Pancreas (tissue), 10 donors: ENCODE measurements around the gene FHIT. TPM values are rescaled to one million over a fixed set of nuclear protein-coding genes. Genes with fewer than 3 reads are reported as not detected.

ENCODE experiments used
- ATAC-seq, 4 donors: fragments of 200-7000 bp; cut with Tn5 transposase; one replicate each; pipeline versions ENCODE4 v1.8.0 to v1.9.1; 2020; ENCODE audit warnings: mild to moderate bottlenecking in 4 of 4, moderate library complexity in 4 of 4
- DNase-seq, 6 donors: peaks; one replicate each; pipeline ENCODE4 v3.0.0-alpha.2; 2020
- FAIRE-seq: peaks from 2 replicates; lab custom pipeline; 2012; peaks lifted over from hg19 to GRCh38; lab: Jason Lieb, UNC
- H3K27ac ChIP-seq, 4 donors: fragments of 200-600 bp; sonication (generic); 1 replicate in 3 of 4; 2 replicates in 1 of 4; pipeline versions ENCODE4 v1.5.0 to v1.8.0; 2020
- H3K27me3 ChIP-seq, 4 donors: fragments of 200-600 bp; one replicate each; pipeline ENCODE4 v1.8.0; 2021
- H3K36me3 ChIP-seq, 3 donors: fragments of 200-600 bp; sonication (generic) in 1 of 3; one replicate each; pipeline versions ENCODE4 v1.5.0 to v1.8.0; 2020 to 2021
- H3K4me1 ChIP-seq, 3 donors: fragments of 200-600 bp; one replicate each; pipeline ENCODE4 v1.8.0; 2021
- H3K4me3 ChIP-seq, 4 donors: fragments of 200-600 bp; sonication (generic) in 2 of 4; one replicate each; pipeline versions ENCODE4 v1.5.0 to v1.8.0; 2020 to 2021
- H3K9me3 ChIP-seq, 4 donors: fragments of 200-600 bp; one replicate each; pipeline ENCODE4 v1.8.0; 2021
- CTCF ChIP-seq, 4 donors: fragments of 200-600 bp; sonication (generic) in 3 of 4; IDR thresholded peaks; one replicate each; pipeline versions ENCODE4 v1.5.0 to v1.8.0; 2021; ENCODE audit warnings: antibody characterized with exemption in 4 of 4
- WGBS, 2 donors: extraction: QIAGEN DNeasy Blood & Tissue Kit; methylation state at CpG; one replicate each; pipeline ENCODE4 v1.1.7; 2013; 5-methylcytosine and 5-hydroxymethylcytosine counted together
- intact Hi-C, 3 donors: fragments of 100-400 bp; cut with DNase I; formaldehyde crosslinking; loops; one replicate each; pipeline versions ENCODE4 v1.11.1 to v1.14.2; 2022
- polyA plus RNA-seq, 2 donors: library from polyadenylated mRNA; stranded (reverse); fragments of 200-250 nt; gene quantifications; one replicate each; pipeline ENCODE4 v1.2.3, GENCODE V29; 2013
- total RNA-seq, 6 donors: library from RNA; stranded (reverse); fragmentation: NEBNext Ultra II Directional in 4 of 6; extraction: Animal tissue kit (Norgen Biotek cat#: 25700) in 4 of 6; gene quantifications; one replicate each; pipeline versions ENCODE4 v1.2.1 to v1.2.4, GENCODE V29; 2021 to 2023
- donor health status: healthy with polysubstance abuse.
- donor health status: DM: no; HTN: no; CAD: no; lungs with moderate emphysema.
- donor health status: DM: no; HTN: no; CAD: no.
- donor health status: control.
- donor health status: control.
- donor health status: Bipolar disorder and iron deficiency.
- donor health status: DM: yes; HTN: yes; CAD: no.
- donor health status: DM: no; HTN: no; CAD: no.
- donor health status: DM: no; HTN: no; CAD: no.
- donor health status: DM: yes; HTN: yes; CAD: no.

Gene FHIT
- total and polyA plus RNA-seq, 8 donors: 4.8 to 15.7 (median 8.0) TPM

GRCh38 chr3:60716573-60716972, 534.7 kb downstream of the FHIT start:
- no peaks in the 10 kb centered on the region for H3K36me3 ChIP-seq
- 85 to 94% methylated on average over 3 of the region's 3 CpGs for WGBS, 2 donors
- DNase-seq: no peak
- no peaks in the 10 kb centered on the region for H3K27me3 ChIP-seq
- H3K4me3 ChIP-seq: no peak overlapping the region
- no peak for ATAC-seq
- intact Hi-C loops: no loop called here
- H3K9me3 ChIP-seq: no peaks in the 10 kb centered on the region
- H3K4me1 ChIP-seq: no peaks in the 10 kb centered on the region
- FAIRE-seq: no peak
- no peak for TF ChIP-seq CTCF (IDR thresholded peaks at IDR 0.05)
- no peak overlapping the region for H3K27ac ChIP-seq

GRCh38 chr3:60708191-60708975, 542.9 kb downstream of the FHIT start:
- DNase-seq (no peak), ATAC-seq (no peak), FAIRE-seq (no peak)
- 72 to 73% methylated on average over 1 of the region's 1 CpG for WGBS, 2 donors
- no peaks in the 10 kb centered on the region for H3K9me3 ChIP-seq
- H3K4me3 ChIP-seq: no peak overlapping the region
- no peaks in the 10 kb centered on the region for H3K36me3 ChIP-seq
- no peak for TF ChIP-seq CTCF (IDR thresholded peaks at IDR 0.05)
- intact Hi-C loops: no loop called here
- H3K27me3 ChIP-seq: no peaks in the 10 kb centered on the region
- H3K27ac ChIP-seq: no peak overlapping the region
- H3K4me1 ChIP-seq: no peaks in the 10 kb centered on the region

- WGBS, 2 donors: 88 to 98% methylated on average over 2 of the region's 2 CpGs
- intact Hi-C loops: no loop called here
- H3K4me3 ChIP-seq: no peak overlapping the region
- no peak overlapping the region for H3K27ac ChIP-seq
- ATAC-seq (no peak), FAIRE-seq (no peak), DNase-seq (no peak)
- H3K4me1 ChIP-seq: no peaks in the 10 kb centered on the region
- no peaks in the 10 kb centered on the region for H3K36me3 ChIP-seq
- no peaks in the 10 kb centered on the region for H3K9me3 ChIP-seq
- H3K27me3 ChIP-seq: no peaks in the 10 kb centered on the region
- TF ChIP-seq CTCF (IDR thresholded peaks at IDR 0.05): no peak
Measured at GRCh38 chr3:60707452-60708020, 543.7 kb downstream of the FHIT start.

GRCh38 chr3:60703956-60704736, 547.1 kb downstream of the FHIT start:
- Histone ChIP-seq H3K9me3 (no peaks in the 10 kb centered on the region), H3K4me3 (no peak overlapping the region), H3K4me1 (no peaks in the 10 kb centered on the region), H3K27ac (no peak overlapping the region), H3K27me3 (no peaks in the 10 kb centered on the region), H3K36me3 (no peaks in the 10 kb centered on the region)
- DNase-seq (no peak), FAIRE-seq (no peak), ATAC-seq (no peak)
- TF ChIP-seq CTCF (IDR thresholded peaks at IDR 0.05): no peak
- intact Hi-C loops: no loop called here
- 91 to 95% methylated on average over 3 of the region's 3 CpGs for whole genome bisulfite sequencing, 2 donors
